Ectodermal cell (in vitro differentiated cells): ENCODE measurements around the gene GRIFIN.

ENCODE experiments used
- H3K27ac ChIP-seq: 2 replicates; pipeline ENCODE4 v1.7.0; 2013; ENCODE audit warnings: mild to moderate bottlenecking, low read depth, low read length; ENCODE audit not compliant: insufficient read depth, poor library complexity, severe bottlenecking
- H3K27me3 ChIP-seq: 2 replicates; pipeline ENCODE4 v1.7.0; 2013; ENCODE audit warnings: mild to moderate bottlenecking, low read length; ENCODE audit not compliant: insufficient read depth, control insufficient read depth, poor library complexity, severe bottlenecking
- H3K36me3 ChIP-seq: one replicate; pipeline ENCODE4 v1.7.0; 2013; ENCODE audit warnings: low read length; ENCODE audit not compliant: control insufficient read depth, insufficient read depth
- H3K4me1 ChIP-seq: one replicate; pipeline ENCODE4 v1.7.0; 2013; ENCODE audit warnings: low read length; ENCODE audit not compliant: control insufficient read depth, insufficient read depth
- H3K4me3 ChIP-seq: 2 replicates; pipeline ENCODE4 v1.7.0; 2013; ENCODE audit warnings: low read depth, low read length, control low read depth; ENCODE audit not compliant: insufficient read depth
- H3K9me3 ChIP-seq: 2 replicates; pipeline ENCODE4 v1.7.0; 2013; ENCODE audit warnings: mild to moderate bottlenecking, low read length, moderate library complexity; ENCODE audit not compliant: control insufficient read depth
- WGBS, 2 experiments: methylation state at CpG; one replicate each; pipeline ENCODE4 v1.1.7; 2013; ENCODE audit warnings: missing lambda C conversion rate in 2 of 2; 5-methylcytosine and 5-hydroxymethylcytosine counted together

Gene GRIFIN

DNA sequence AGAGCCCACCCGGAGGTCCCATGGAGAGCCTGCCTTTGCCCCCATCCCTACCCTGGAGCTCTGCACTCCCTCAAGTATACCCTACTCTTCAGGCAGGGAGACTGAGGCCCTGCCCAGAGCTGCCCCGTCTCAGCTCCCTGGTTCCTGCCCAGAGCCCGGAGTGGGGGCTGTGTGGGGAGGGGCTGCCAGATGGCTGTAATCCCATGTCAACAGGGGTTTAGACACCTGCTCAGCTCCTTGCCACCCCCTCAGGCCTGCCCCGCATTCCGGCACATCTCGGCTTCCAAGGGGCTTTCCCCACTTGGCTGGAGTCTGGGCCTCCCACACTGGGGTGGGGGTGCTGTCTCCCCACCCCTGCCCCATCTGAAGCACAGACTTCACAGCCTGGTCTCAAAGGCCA lies 22.5 kb upstream of the GRIFIN start:
- Histone ChIP-seq H3K4me3 (no peak overlapping the region), H3K4me1 (peaks cover 71% of the 10 kb centered on the region)
- 46 to 49% methylated on average over 6 of the region's 6 CpGs for WGBS, 2 experiments

GRCh38 chr7:2497500-2498336 lies 21.5 kb upstream of the GRIFIN start:
- no peaks in the 10 kb centered on the region for H3K9me3 ChIP-seq
- no peaks in the 10 kb centered on the region for H3K27me3 ChIP-seq
- H3K36me3 ChIP-seq = no peaks in the 10 kb centered on the region
- no peak overlapping the region for H3K4me3 ChIP-seq
- H3K4me1 ChIP-seq = peaks cover 74% of the 10 kb centered on the region
- peak overlapping the region; percentile 73 for H3K27ac ChIP-seq
- WGBS, 2 experiments = 53 to 57% methylated on average over 25 of the region's 25 CpGs

More for the DNA sequence above, 22.5 kb upstream of the GRIFIN start:
- H3K9me3 ChIP-seq = no peaks in the 10 kb centered on the region
- H3K27me3 ChIP-seq = no peaks in the 10 kb centered on the region
- peak overlapping the region; percentile 86 for H3K27ac ChIP-seq
- H3K36me3 ChIP-seq = no peaks in the 10 kb centered on the region

GRCh38 chr7:2497065-2497464 lies 20.9 kb upstream of the GRIFIN start:
- peak overlapping the region; percentile 20 for H3K27ac ChIP-seq
- H3K4me1 ChIP-seq = peaks cover 73% of the 10 kb centered on the region
- WGBS, 2 experiments = 88 to 96% methylated on average over 3 of the region's 3 CpGs
- no peaks in the 10 kb centered on the region for H3K27me3 ChIP-seq
- H3K36me3 ChIP-seq = no peaks in the 10 kb centered on the region
- no peak overlapping the region for H3K4me3 ChIP-seq
- no peaks in the 10 kb centered on the region for H3K9me3 ChIP-seq

DNA sequence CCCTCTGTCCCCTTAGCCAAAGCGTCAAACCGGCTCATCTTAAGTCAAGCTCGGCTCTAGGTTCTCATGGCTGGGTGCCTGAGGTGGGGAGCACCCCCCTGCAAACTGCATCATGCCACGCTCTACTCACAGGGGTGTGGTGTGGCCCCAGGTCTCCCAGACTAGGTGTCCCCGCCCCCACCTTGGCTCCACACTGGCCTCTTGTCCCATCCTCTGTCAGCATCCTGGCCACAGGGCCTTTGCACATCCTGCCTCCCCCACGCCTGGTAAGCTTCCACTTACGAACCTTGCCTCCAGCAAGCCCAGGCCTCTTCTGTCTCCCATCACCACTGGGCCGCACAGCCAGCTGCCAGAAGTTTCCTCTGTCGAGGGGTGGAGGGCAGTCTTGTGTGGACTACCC lies 20.2 kb upstream of the GRIFIN start:
- H3K27me3 ChIP-seq = no peaks in the 10 kb centered on the region
- peak overlapping the region; percentile 65 for H3K27ac ChIP-seq
- H3K4me1 ChIP-seq = peaks cover 69% of the 10 kb centered on the region
- H3K9me3 ChIP-seq = no peaks in the 10 kb centered on the region
- H3K36me3 ChIP-seq = no peaks in the 10 kb centered on the region
- 87 to 89% methylated on average over 9 of the region's 9 CpGs for WGBS, 2 experiments
- no peak overlapping the region for H3K4me3 ChIP-seq

GRCh38 chr7:2495418-2496299 lies 19.5 kb upstream of the GRIFIN start:
- Histone ChIP-seq H3K36me3 (no peaks in the 10 kb centered on the region), H3K27me3 (no peaks in the 10 kb centered on the region), H3K4me3 (no peak overlapping the region), H3K4me1 (peaks cover 68% of the 10 kb centered on the region), H3K27ac (peak overlapping the region; percentile 65), H3K9me3 (no peaks in the 10 kb centered on the region)
- WGBS, 2 experiments = 39 to 43% methylated on average over 23 to 25 of the region's 25 CpGs

DNA sequence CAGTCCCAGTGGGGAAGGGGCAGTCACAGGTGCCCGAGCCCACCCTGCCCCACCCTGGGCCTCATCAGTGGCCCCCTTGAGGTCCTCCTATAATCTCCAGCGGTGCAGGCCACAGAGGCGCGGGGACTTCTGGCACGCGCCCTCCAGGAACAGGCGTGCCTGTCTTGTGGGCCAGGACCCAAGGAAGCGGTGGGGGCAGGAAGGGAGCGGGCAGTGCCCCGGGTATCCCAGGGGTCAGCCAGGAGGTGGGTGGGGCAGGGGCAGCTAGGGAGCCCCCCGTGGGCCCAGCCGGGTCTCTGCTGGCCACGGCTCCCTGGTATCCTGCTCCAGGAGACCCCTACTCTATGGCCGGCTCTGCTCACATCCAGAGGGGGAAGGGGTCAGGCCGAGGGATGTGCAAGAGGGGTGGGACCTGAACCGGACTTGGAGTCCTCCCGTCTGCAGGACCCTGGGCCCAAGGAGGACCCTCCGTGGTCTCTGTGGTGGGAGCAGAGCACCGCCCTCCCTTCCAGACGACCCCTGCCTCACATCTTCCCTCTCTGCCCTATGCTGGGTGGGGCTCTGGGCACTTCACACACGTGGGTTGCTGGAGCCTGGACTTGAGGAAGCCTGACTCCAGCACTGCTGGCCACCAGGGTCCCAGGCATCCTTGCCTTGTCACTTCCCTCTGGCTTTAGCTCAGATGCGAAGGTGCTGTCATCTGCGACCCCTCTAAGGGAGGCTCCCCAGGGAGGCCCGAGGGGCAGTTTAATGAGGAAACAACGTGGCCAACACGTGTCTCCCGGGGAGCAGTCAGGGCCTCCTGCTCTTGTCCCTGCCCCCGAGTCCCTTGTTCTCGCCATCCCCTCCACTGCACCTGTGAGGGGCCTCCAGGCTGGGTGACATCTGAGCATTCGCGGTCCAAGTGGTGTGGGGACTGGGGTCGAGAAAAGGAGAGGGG lies 18.3 kb upstream of the GRIFIN start:
- Histone ChIP-seq H3K4me3 (no peak overlapping the region), H3K4me1 (peaks cover 56% of the 10 kb centered on the region), H3K36me3 (no peaks in the 10 kb centered on the region), H3K27me3 (no peaks in the 10 kb centered on the region), H3K27ac (no peak overlapping the region), H3K9me3 (no peaks in the 10 kb centered on the region)
- WGBS, 2 experiments = 81 to 82% methylated on average over 32 of the region's 32 CpGs

- Histone ChIP-seq H3K4me3 (no peak overlapping the region), H3K36me3 (no peaks in the 10 kb centered on the region), H3K4me1 (peaks cover 51% of the 10 kb centered on the region), H3K27ac (no peak overlapping the region), H3K27me3 (no peaks in the 10 kb centered on the region), H3K9me3 (no peaks in the 10 kb centered on the region)
- 79 to 83% methylated on average over 11 of the region's 11 CpGs for WGBS, 2 experiments
These were observed 17.3 kb upstream of the GRIFIN start for GRCh38 chr7:2493205-2494164.

GRCh38 chr7:2492038-2492437 lies 15.8 kb upstream of the GRIFIN start:
- Histone ChIP-seq H3K4me3 (no peak overlapping the region), H3K36me3 (no peaks in the 10 kb centered on the region), H3K9me3 (no peaks in the 10 kb centered on the region), H3K27me3 (no peaks in the 10 kb centered on the region), H3K4me1 (peaks cover 36% of the 10 kb centered on the region), H3K27ac (no peak overlapping the region)
- 94% methylated on average over 2 of the region's 2 CpGs for WGBS, 2 experiments

DNA sequence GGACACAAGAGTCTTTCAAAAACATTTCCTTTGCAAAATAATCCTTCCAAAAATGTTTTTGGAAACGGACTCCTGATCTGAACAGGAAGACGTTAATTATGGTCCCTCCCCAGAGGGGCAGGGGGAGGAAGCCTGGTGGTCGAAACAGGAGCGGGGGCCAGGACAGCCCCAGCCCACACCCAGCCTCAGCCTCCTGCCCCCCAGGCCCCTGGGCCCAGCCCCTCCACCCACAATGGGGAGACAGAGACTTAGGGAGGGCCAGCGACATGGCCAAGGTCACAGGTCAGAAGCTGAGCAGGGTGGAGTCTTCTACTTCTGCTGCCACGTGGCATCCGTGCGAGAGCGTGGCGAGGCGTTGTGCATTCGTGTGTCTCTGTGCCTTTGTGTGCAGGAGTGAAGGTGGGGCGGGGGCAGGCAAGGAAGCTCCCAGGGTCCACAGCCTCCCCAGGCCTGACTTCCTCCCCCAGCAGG lies 14.0 kb upstream of the GRIFIN start:
- H3K36me3 ChIP-seq = no peaks in the 10 kb centered on the region
- no peak overlapping the region for H3K27ac ChIP-seq
- 94% methylated on average over 13 of the region's 13 CpGs for WGBS, 2 experiments
- H3K27me3 ChIP-seq = no peaks in the 10 kb centered on the region
- H3K4me3 ChIP-seq = no peak overlapping the region
- H3K4me1 ChIP-seq = peaks cover 22% of the 10 kb centered on the region
- H3K9me3 ChIP-seq = no peaks in the 10 kb centered on the region
